Mesenteric fat pad (tissue), 1 donor: Measurements from ENCODE around the gene KIF1C. TPM values are rescaled to one million over a fixed set of nuclear protein-coding genes. Genes with fewer than 3 reads are reported as not detected.
A peak's percentile ranks its signal among the peaks of the same experiment; 100 is the strongest.

Source experiments
- DNase-seq: peaks from one replicate; pipeline ENCODE4 v3.0.0-alpha.2; 2020; ENCODE audit warnings: low spot score
- total RNA-seq: library from RNA; stranded (reverse); fragmentation: NEBNext Ultra II Directional; extraction: Animal tissue kit (Norgen Biotek cat#: 25700); gene quantifications from one replicate; pipeline ENCODE4 v1.2.1, GENCODE V29; 2021
- donor health status: DM: yes; HTN: yes; CAD: no.

KIF1C gene
- total RNA-seq, 1 donor from 2014 or later, result 213 TPM

- DNase-seq, result no peak
Observed at GRCh38 chr17:4968486-4969046, 29.2 kb upstream of the KIF1C start.

DNA sequence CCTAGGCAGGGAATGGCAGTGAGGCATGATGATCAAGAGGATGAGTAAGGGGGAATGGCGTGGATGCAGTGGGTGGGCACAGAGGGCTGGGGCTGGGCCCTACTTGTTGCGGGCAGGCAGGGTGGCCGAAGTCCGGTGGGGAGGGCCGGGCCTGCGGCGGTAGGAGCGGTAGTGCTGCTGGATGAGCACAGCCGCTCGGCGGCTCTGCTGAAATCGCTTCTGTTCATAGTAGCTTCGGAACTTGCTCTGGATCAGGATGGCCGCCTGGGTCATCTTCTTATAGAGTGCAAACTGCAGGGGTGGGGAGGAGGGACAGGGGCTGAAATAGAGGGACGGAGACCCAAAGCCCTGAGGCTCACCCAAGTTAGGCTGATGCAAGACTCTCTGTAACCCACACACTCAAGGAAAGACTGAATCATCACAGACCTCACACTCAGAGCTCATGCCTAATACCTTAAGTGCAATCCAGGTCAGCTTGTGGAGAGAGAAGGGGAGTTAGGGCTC lies 28.7 kb upstream of the KIF1C start:
- no peak for DNase-seq

- DNase-seq, result no peak
Observed at GRCh38 chr17:4969551-4970173, 28.1 kb upstream of the KIF1C start.

GRCh38 chr17:4970273-4970672 lies 27.5 kb upstream of the KIF1C start:
- DNase-seq, result no peak

- DNase-seq, result no peak
Observed at GRCh38 chr17:4971826-4972225, 25.9 kb upstream of the KIF1C start.

- no peak for DNase-seq
Observed at GRCh38 chr17:4972322-4972721, 25.4 kb upstream of the KIF1C start.

- no peak for DNase-seq
Observed at GRCh38 chr17:4972752-4973151, 25.0 kb upstream of the KIF1C start.

GRCh38 chr17:4973256-4974114 lies 24.3 kb upstream of the KIF1C start:
- DNase-seq, result no peak

DNA sequence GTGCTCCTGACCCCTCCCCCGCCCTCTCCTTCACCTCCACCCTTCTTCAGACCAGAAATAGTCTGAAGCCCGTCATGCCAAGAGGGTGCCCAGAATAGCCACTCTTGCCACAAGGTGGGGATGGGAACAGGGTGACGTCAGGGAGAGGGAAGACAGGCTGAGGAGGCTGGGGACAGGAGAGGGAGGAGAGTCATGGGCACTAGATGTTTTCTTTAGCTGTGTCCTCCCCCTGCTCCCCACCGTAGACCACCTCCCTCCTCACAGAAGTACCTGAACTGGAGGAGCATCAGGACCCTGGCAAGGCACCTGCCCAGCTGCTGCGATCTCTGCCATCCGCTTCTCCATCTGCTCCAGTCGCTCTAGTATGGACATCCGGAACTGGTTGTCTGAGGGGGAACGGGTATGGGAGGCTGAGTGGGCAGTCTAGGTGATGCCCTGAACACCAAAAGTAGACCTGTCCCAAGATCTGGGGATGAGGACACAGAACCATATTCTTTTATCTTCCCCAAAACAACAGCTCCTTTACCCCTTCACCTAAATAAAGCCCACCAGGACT lies 23.6 kb upstream of the KIF1C start:
- DNase-seq, result no peak

DNA sequence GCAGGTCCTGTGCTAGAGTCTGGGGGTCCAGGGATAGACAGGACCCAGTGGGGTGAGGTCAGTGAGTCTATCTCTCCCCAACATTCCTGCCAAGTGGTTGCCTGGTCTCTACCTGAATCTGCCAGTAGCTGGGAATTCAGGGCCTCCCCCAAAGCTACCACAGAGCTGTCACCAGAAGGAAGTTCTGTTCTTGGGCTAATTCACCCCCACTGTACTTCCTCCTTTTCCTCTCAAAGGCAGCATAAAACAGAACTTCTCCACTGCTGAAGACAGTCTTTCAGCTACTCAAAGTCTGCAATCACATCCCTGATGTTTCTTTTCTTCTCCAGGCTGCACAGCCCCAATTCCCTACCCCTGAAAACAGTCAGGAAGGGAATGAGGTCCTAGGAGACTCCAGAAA lies 19.0 kb upstream of the KIF1C start:
- no peak for DNase-seq

- DNase-seq, result no peak
Observed at GRCh38 chr17:4980644-4981216, 17.0 kb upstream of the KIF1C start.

- no peak for DNase-seq
Observed at GRCh38 chr17:4982305-4982704, 15.4 kb upstream of the KIF1C start.

- DNase-seq, result no peak
Observed at GRCh38 chr17:4986403-4986802, 11.3 kb upstream of the KIF1C start.

DNA sequence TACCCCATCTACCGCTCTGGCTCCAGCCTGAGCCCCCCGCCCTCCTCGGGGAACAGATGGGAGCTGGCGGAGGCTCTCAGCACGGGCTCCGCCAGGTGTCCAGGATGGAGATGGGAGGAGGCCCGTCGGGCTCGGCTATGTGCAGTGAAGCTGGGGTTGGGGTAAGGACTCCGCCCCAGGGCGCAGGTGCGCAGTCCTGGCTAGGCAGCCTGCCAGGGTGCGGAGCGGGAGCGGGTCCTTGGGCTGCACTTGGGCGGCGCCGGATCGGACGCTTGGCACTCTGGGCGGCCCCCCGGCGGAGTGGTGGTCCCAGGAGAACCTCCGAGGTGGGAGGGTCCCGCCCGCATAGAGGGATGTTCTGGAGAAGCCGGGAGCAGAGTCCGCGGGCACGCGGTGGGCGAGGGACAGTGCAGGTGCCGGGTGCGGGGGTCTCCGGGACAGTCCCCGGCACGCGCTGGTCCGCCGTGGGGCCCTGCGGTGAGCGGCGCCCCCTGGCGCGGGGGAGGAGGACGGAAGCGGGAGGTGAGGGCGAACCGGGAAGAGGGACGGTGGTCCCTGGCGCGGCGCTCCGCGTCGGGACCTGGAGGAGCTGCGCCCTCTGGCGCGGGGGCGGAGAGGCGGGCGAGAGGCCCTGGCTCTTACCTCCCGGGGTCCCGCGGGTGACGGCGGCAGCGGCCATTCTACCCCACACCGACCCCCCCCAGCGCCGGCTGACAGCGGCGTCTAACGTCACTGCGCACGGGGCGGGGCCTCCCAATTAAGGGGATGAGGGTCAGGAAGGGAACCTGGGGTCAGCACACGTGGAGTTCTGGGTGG lies 10.6 kb upstream of the KIF1C start, which contains the start of gene CAMTA2:
Gene CAMTA2, minus strand, starts transcription at position 725 of the 816 bp plus-strand sequence. CDS start 1,453 bp downstream, outside the sequence.
- DNase-seq, result peak; percentile 96

DNA sequence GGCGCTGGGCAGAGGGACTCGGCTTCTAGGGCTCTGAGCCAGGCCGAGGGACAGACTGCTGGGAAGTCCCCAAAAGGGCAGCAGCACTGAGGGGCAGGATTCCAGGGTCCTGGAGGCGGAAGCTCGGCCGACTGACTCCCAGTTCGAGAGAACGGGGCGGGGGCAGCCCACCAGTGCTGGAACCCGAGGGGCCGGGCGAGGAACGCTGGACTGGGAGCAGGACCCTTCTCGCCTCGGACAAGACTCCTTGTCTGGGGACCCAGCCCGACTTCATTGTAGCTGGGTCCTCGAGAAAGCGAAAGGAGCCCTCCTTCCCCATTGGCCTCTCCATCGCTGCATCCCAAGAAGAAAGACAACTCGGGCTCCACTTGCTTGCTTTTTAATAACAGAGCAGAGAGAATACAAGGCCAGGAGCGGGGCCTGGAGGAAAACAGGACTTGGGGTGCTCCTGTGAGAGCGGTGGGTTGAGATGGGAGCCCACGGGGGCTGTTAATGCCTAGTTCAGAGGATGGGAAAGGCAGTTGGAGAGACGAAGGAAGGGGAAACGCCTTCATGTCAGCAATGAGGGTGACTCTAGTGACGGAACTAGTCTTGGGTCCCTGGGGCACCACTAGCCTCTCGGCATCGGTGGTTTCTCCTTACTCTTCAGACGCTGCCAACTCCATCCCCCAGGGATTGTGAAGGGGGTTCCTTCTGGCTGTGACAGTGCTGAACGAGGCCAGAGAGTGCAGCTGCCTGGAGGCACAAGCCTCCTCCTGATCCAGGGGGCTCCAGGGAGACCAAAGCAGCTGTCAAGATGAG lies 9.8 kb upstream of the KIF1C start:
- peak; percentile 92 for DNase-seq

DNA sequence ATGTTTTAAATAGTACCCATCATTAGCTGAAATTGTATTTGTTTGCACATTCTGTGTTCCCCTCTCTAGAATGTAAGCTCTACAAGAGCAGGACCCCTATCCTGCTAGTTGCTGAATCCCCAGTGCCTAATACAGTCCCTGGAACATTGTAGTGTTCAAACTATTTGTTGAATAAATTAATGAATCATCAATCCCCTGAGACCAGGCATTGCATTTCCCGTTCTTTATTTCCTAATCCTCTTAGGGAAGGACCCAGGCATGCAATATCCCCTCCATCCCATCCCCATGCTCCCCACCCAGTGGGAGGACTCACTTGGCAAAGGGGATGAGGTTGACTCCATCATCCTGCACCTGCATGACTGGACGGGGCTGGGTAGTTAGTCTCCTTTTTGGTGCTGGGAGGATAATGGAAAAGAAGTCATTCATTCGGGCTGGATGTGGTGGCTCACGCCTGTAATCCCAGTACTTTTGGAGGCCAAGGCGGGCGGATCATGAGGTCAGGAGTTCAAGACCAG lies 3.6 kb upstream of the KIF1C start:
- no peak for DNase-seq

- DNase-seq, result peak; percentile 92
Observed at GRCh38 chr17:4998027-4998731, 429 bp downstream of the KIF1C start.

DNA sequence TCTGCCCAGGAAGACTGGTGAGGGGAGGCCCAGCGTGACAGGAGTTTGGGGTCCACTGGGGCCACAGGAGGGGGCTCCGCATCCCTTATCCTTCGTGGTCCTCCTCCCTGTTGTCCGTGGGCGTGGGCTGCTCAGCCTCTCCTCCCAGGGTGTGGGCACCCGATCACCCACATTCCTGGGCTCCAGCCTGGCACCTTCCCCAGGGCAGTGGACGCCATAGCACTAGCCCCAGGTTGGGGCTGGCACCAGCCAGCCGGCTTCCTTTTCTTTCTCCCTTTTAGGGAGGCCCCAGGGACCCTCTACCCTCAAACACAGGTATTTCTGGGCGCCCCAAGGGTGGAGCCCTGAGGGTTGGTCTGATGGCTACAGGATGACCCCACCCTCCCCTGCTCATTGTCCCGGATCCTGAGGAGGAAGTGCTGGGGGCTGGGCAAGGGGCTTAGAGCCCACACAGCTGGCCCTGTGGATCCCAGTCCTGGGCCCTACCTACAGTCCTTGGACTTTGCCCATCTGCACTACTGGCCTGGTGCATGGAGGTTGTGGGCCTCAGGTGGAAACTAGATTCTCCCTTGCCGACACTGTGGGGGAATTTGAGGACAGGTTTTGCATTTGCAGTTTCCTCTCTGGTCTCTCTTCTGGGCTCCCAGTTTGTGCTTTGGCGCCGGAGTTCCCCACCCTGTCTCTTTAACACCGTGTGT lies 1.1 kb downstream of the KIF1C start:
- DNase-seq, result no peak
